H9 (cell line): ENCODE measurements around the gene CLBA1. TPM values are rescaled to one million over a fixed set of nuclear protein-coding genes. Genes with fewer than 3 reads are reported as not detected.

Source experiments
- DNase-seq: peaks from one replicate; pipeline ENCODE4 v3.0.0-alpha.2; 2017
- H2AFZ ChIP-seq: one replicate; pipeline ENCODE4 v1.6.1; 2013; ENCODE audit warnings: mild to moderate bottlenecking, low read length, control low read depth, moderate library complexity
- H2AK5ac ChIP-seq: 2 replicates; pipeline ENCODE4 v1.6.1; 2013; ENCODE audit warnings: low read length, control low read depth, mixed read lengths; ENCODE audit not compliant: insufficient read length
- H2BK120ac ChIP-seq: one replicate; pipeline ENCODE4 v1.6.1; 2013; ENCODE audit warnings: low read depth, mild to moderate bottlenecking, low read length, control low read depth, inconsistent platforms; ENCODE audit not compliant: poor library complexity, severe bottlenecking
- H2BK12ac ChIP-seq: 2 replicates; pipeline ENCODE4 v1.6.1; 2013; ENCODE audit warnings: low read length, control low read depth, mixed read lengths, low read depth; ENCODE audit not compliant: insufficient read length
- H2BK15ac ChIP-seq: 2 replicates; pipeline ENCODE4 v1.6.1; 2013; ENCODE audit warnings: low read depth, low read length, control low read depth
- H2BK20ac ChIP-seq: one replicate; pipeline ENCODE4 v1.6.1; 2013; ENCODE audit warnings: low read depth, mild to moderate bottlenecking, low read length, control low read depth, inconsistent platforms; ENCODE audit not compliant: poor library complexity, severe bottlenecking
- H2BK5ac ChIP-seq: 2 replicates; pipeline ENCODE4 v1.6.1; 2013; ENCODE audit warnings: low read length, control low read depth, mixed read lengths; ENCODE audit not compliant: insufficient read length
- H3K14ac ChIP-seq: 2 replicates; pipeline ENCODE4 v1.6.1; 2013; ENCODE audit warnings: low read length, control low read depth; ENCODE audit not compliant: insufficient read depth
- H3K18ac ChIP-seq: 2 replicates; pipeline ENCODE4 v1.6.1; 2013; ENCODE audit warnings: low read depth, mild to moderate bottlenecking, mixed read lengths, low read length, control low read depth; ENCODE audit not compliant: insufficient read length
- H3K23ac ChIP-seq: 2 replicates; pipeline ENCODE4 v1.6.1; 2013; ENCODE audit warnings: low read length, control low read depth, mixed read lengths, low read depth; ENCODE audit not compliant: insufficient read length
- H3K23me2 ChIP-seq: 2 replicates; pipeline ENCODE4 v1.6.1; 2013; ENCODE audit warnings: low read depth, mild to moderate bottlenecking, mixed read lengths, low read length, control low read depth; ENCODE audit not compliant: insufficient read length, poor library complexity, severe bottlenecking
- H3K27ac ChIP-seq: 2 replicates; pipeline ENCODE4 v1.5.1; 2013; ENCODE audit warnings: low read length, control low read depth, mixed read lengths, low read depth; ENCODE audit not compliant: insufficient read length
- H3K27me3 ChIP-seq: 2 replicates; pipeline ENCODE4 v1.6.1; 2013; ENCODE audit warnings: low read length, control low read depth, inconsistent platforms; ENCODE audit not compliant: insufficient read depth
- H3K4ac ChIP-seq: 2 replicates; pipeline ENCODE4 v1.6.1; 2013; ENCODE audit warnings: low read depth, mild to moderate bottlenecking, control low read depth, inconsistent platforms, low read length, moderate library complexity
- H3K4me1 ChIP-seq: 2 replicates; pipeline ENCODE4 v1.6.1; 2013; ENCODE audit warnings: low read length, control low read depth, inconsistent platforms; ENCODE audit not compliant: insufficient read depth
- H3K4me2 ChIP-seq: 2 replicates; pipeline ENCODE4 v1.6.1; 2013; ENCODE audit warnings: low read length, control low read depth, mixed read lengths; ENCODE audit not compliant: insufficient read length, insufficient read depth
- H3K56ac ChIP-seq: 2 replicates; pipeline ENCODE4 v1.6.1; 2013; ENCODE audit warnings: low read depth, mild to moderate bottlenecking, mixed read lengths, low read length, control low read depth; ENCODE audit not compliant: insufficient read length
- H3K79me1 ChIP-seq: 2 replicates; pipeline ENCODE4 v1.6.1; 2013; ENCODE audit warnings: low read depth, mild to moderate bottlenecking, moderate library complexity, low read length, control low read depth, inconsistent platforms; ENCODE audit not compliant: insufficient read depth, poor library complexity, severe bottlenecking
- H3K79me2 ChIP-seq: 2 replicates; pipeline ENCODE4 v1.6.1; 2013; ENCODE audit warnings: low read length, control low read depth, inconsistent platforms; ENCODE audit not compliant: insufficient read depth
- H3K9ac ChIP-seq: 2 replicates; pipeline ENCODE4 v1.6.1; 2013; ENCODE audit warnings: low read length, control low read depth, mixed read lengths; ENCODE audit not compliant: insufficient read length; ENCODE audit errors: extremely low read depth
- H3K9me3 ChIP-seq: one replicate; pipeline ENCODE4 v1.6.1; 2013; ENCODE audit warnings: low read depth, low read length, inconsistent platforms; ENCODE audit not compliant: control insufficient read depth
- H3T11ph ChIP-seq: one replicate; pipeline ENCODE4 v1.6.1; 2013; ENCODE audit warnings: mild to moderate bottlenecking, low read length, control low read depth, inconsistent platforms
- H4K20me1 ChIP-seq: one replicate; pipeline ENCODE4 v1.6.1; 2013; ENCODE audit not compliant: control insufficient read depth, insufficient read length, insufficient read depth
- H4K5ac ChIP-seq: 2 replicates; pipeline ENCODE4 v1.6.1; 2013; ENCODE audit warnings: low read depth, mild to moderate bottlenecking, mixed read lengths, low read length, control low read depth; ENCODE audit not compliant: insufficient read length
- H4K8ac ChIP-seq: replicated peaks from 2 replicates; pipeline ENCODE4 v1.6.1; 2013; ENCODE audit warnings: low read length, control low read depth, mixed read lengths, low read depth; ENCODE audit not compliant: insufficient read length
- H4K91ac ChIP-seq: 2 replicates; pipeline ENCODE4 v1.6.1; 2013; ENCODE audit warnings: low read depth, mild to moderate bottlenecking, moderate library complexity, mixed read lengths, low read length, control low read depth; ENCODE audit not compliant: insufficient read length
- H3K27ac Mint-ChIP-seq, 3 experiments: 2 replicates in 2 of 3; 3 replicates in 1 of 3; pipeline ENCODE4 v1.8.0; 2020 to 2021; ENCODE audit warnings: mixed read lengths in 3 of 3, mild to moderate bottlenecking in 1 of 3, moderate library complexity in 1 of 3
- H3K27me3 Mint-ChIP-seq: 2 replicates; pipeline ENCODE4 v1.8.0; 2021; ENCODE audit warnings: low read depth, mild to moderate bottlenecking, moderate library complexity, mixed read lengths
- H3K36me3 Mint-ChIP-seq, 3 experiments: 2 replicates in 2 of 3; 3 replicates in 1 of 3; pipeline ENCODE4 v1.8.0; 2020 to 2021; ENCODE audit warnings: low read depth in 3 of 3, mixed read lengths in 3 of 3; ENCODE audit not compliant: insufficient read depth in 1 of 3
- H3K4me1 Mint-ChIP-seq, 2 experiments: 2 replicates each; pipeline ENCODE4 v1.8.0; 2020; ENCODE audit warnings: mixed read lengths in 2 of 2
- H3K4me3 Mint-ChIP-seq, 2 experiments: 2 replicates in 1 of 2; 3 replicates in 1 of 2; pipeline ENCODE4 v1.8.0; 2020 to 2021; ENCODE audit warnings: mild to moderate bottlenecking in 2 of 2, mixed read lengths in 2 of 2, moderate library complexity in 1 of 2
- H3K9me3 Mint-ChIP-seq, 2 experiments: 2 replicates in 1 of 2; 3 replicates in 1 of 2; pipeline ENCODE4 v1.8.0; 2020; ENCODE audit warnings: mild to moderate bottlenecking in 2 of 2, mixed read lengths in 2 of 2, moderate library complexity in 1 of 2
- WGBS: extraction: QIAGEN DNeasy Blood & Tissue Kit; methylation state at CpG from one replicate; pipeline ENCODE4 v1.1.7; 2013; ENCODE audit warnings: missing lambda C conversion rate, low lambda C conversion rate, mixed read lengths; ENCODE audit not compliant: insufficient read length; ENCODE audit errors: extremely low coverage; 5-methylcytosine and 5-hydroxymethylcytosine counted together
- total RNA-seq: library from RNA; stranded (reverse); gene quantifications from 2 replicates; pipeline ENCODE4 v1.2.1, GENCODE V29; 2021
- TF ChIP-seq, protein P1 (sequence below): fragments of 200-600 bp; sonication (generic); conservative IDR thresholded peaks from 3 replicates; pipeline ENCODE4 v1.8.0; 2021; ENCODE audit warnings: antibody characterized with exemption, mild to moderate bottlenecking

Gene CLBA1
- total RNA-seq, 1 experiment from 2014 or later, result 2.4 TPM

DNA sequence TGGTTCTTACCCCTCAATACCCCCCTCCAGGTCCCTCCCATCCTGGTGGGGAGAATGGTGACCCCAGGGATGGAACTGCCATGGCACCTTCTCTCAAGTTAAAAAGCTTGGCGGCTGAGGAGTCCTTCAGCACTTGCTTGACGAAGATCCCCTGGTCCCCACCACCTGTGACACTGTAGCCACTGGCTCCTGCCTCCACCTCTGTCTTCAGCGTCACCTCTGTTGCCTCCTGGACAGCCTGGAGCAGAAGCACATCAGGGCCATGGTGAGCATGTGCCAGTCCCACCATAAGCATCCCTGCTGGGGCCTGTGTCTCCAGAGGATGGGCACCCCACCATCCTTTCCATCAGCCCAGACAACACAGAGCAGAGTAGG is 30.2 kb upstream of the CLBA1 start:
- Histone ChIP-seq H3K27ac (no peak overlapping the region), H2BK12ac (no peak overlapping the region), H3K14ac (no peak overlapping the region), H2BK20ac (no peak overlapping the region), H4K5ac (no peak overlapping the region), H3K79me2 (no peaks in the 10 kb centered on the region), H4K20me1 (no peaks in the 10 kb centered on the region), H3K9ac (no peak overlapping the region), H2BK15ac (no peak overlapping the region), H2BK120ac (no peak overlapping the region), H4K91ac (no peak overlapping the region), H3K27me3 (no peaks in the 10 kb centered on the region), H2BK5ac (no peak overlapping the region), H3K4me1 (no peaks in the 10 kb centered on the region), H3K9me3 (no peaks in the 10 kb centered on the region), H3K79me1 (no peaks in the 10 kb centered on the region), H4K8ac (no peak overlapping the region), H3K23me2 (no peaks in the 10 kb centered on the region), H2AK5ac (no peak overlapping the region), H3K56ac (no peak overlapping the region), H2AFZ (no peak overlapping the region), H3T11ph (no peak overlapping the region), H3K4me2 (no peak overlapping the region), H3K18ac (no peak overlapping the region), H3K23ac (no peak overlapping the region), H3K4ac (no peak overlapping the region)
- TF ChIP-seq, protein P1, sequence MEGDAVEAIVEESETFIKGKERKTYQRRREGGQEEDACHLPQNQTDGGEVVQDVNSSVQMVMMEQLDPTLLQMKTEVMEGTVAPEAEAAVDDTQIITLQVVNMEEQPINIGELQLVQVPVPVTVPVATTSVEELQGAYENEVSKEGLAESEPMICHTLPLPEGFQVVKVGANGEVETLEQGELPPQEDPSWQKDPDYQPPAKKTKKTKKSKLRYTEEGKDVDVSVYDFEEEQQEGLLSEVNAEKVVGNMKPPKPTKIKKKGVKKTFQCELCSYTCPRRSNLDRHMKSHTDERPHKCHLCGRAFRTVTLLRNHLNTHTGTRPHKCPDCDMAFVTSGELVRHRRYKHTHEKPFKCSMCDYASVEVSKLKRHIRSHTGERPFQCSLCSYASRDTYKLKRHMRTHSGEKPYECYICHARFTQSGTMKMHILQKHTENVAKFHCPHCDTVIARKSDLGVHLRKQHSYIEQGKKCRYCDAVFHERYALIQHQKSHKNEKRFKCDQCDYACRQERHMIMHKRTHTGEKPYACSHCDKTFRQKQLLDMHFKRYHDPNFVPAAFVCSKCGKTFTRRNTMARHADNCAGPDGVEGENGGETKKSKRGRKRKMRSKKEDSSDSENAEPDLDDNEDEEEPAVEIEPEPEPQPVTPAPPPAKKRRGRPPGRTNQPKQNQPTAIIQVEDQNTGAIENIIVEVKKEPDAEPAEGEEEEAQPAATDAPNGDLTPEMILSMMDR, result no peak
- WGBS, result no CpG with 5 or more reads among the region's 3 CpGs
- H3K4me1 Mint-ChIP-seq, result no peaks in the 10 kb centered on the region
- H3K9me3 Mint-ChIP-seq, result peaks cover 0 to 8% of the 10 kb centered on the region in 2 experiments; a peak in 2 of 5 replicates
- H3K27me3 Mint-ChIP-seq, result peaks cover 24% of the 10 kb centered on the region
- H3K36me3 Mint-ChIP-seq, result no peaks in the 10 kb centered on the region; a peak in 1 of 7 replicates
- H3K27ac Mint-ChIP-seq, result no peak overlapping the region
- H3K4me3 Mint-ChIP-seq, result no peak overlapping the region; a peak in 1 of 5 replicates
- DNase-seq, result no peak
